Prostate gland (tissue), 2 donors: Measurements from ENCODE around the gene MOB4. TPM values are rescaled to one million over a fixed set of nuclear protein-coding genes. Genes with fewer than 3 reads are reported as not detected.

Experiments
- DNase-seq: peaks from one replicate; pipeline ENCODE4 v3.0.0-alpha.2; 2019; ENCODE audit warnings: low spot score
- H3K27ac ChIP-seq, 2 donors: fragments of 200-600 bp; sonication (generic); 2 replicates each; pipeline ENCODE4 v1.5.1; 2017 to 2019
- H3K27me3 ChIP-seq: fragments of 200-600 bp; sonication (generic); replicated peaks from 2 replicates; pipeline ENCODE4 v1.5.1; 2019; ENCODE audit not compliant: insufficient read depth
- H3K36me3 ChIP-seq, 2 donors: fragments of 200-600 bp; sonication (generic); 1 replicate in 1 of 2; 2 replicates in 1 of 2; pipeline versions ENCODE4 v1.5.1 to v1.8.1; 2017 to 2019
- H3K4me1 ChIP-seq: fragments of 200-600 bp; sonication (generic); replicated peaks from 2 replicates; pipeline ENCODE4 v1.5.1; 2019
- H3K4me3 ChIP-seq, 2 donors: fragments of 200-600 bp; sonication (generic); 2 replicates each; pipeline ENCODE4 v1.5.1; 2017 to 2019
- H3K9me3 ChIP-seq: fragments of 200-600 bp; sonication (generic); 2 replicates; pipeline ENCODE4 v1.5.1; 2017
- CTCF ChIP-seq, 4 experiments: fragments of 200-600 bp in 2 of 4; fragments of 450-650 bp in 2 of 4; sonication (generic) in 2 of 4; IDR thresholded peaks; 1 replicate in 3 of 4; 2 replicates in 1 of 4; pipeline ENCODE4 v1.5.1; 2016 to 2019; ENCODE audit warnings: antibody characterized with exemption in 4 of 4, mild to moderate bottlenecking in 2 of 4, moderate library complexity in 2 of 4
- POLR2A ChIP-seq: fragments of 450-650 bp; IDR thresholded peaks from one replicate; pipeline ENCODE4 v1.6.1; 2016; ENCODE audit warnings: antibody characterized with exemption, mild to moderate bottlenecking
- POLR2AphosphoS5 ChIP-seq: sonication (generic); formaldehyde crosslinking; IDR thresholded peaks from one replicate; pipeline ENCODE4 v1.6.1; 2017; ENCODE audit warnings: antibody characterized with exemption
- WGBS: methylation state at CpG from one replicate; pipeline ENCODE4 v1.1.5; 2018; 5-methylcytosine and 5-hydroxymethylcytosine counted together
- intact Hi-C: fragments of 100-400 bp; cut with DNase I; formaldehyde crosslinking; loops from one replicate; pipeline ENCODE4 v1.14.2; 2022
- total RNA-seq, 2 donors: library from RNA; depleted of rRNA; stranded (reverse); fragments of >200 nt; gene quantifications; one replicate each; pipeline ENCODE4 v1.1.0, GENCODE V29; 2016

MOB4 gene
- total RNA-seq, 2 donors from 2014 or later = 13.7 to 23.4 TPM

- Histone ChIP-seq H3K9me3 (no peaks in the 10 kb centered on the region), H3K27ac (peak overlapping the region; percentile 99 to 100), H3K4me3 (peak overlapping the region in 1 of 2 donors; percentile 93), H3K4me1 (no peaks in the 10 kb centered on the region), H3K36me3 (no peaks in the 10 kb centered on the region), H3K27me3 (no peaks in the 10 kb centered on the region)
- DNase-seq = peak; percentile 55
- WGBS = 38% methylated on average over 4 of the region's 4 CpGs
- TF ChIP-seq POLR2A = no peak
- TF ChIP-seq POLR2AphosphoS5 = peak; percentile 81
- intact Hi-C loops = loop anchor here (5.0 kb wide), 1 partner anchor 50 kb away; the partner anchor contains the start of gene COQ10B
Observed at GRCh38 chr2:197502201-197502600, 13.7 kb upstream of the MOB4 start.

GRCh38 chr2:197502685-197503084, 13.2 kb upstream of the MOB4 start:
- DNase-seq = no peak
- intact Hi-C loops = loop anchor here (5.0 kb wide), 1 partner anchor 50 kb away; the partner anchor contains the start of gene COQ10B
- Histone ChIP-seq H3K27me3 (no peaks in the 10 kb centered on the region), H3K4me3 (no peak overlapping the region), H3K27ac (peak overlapping the region; percentile 99 to 100), H3K36me3 (no peaks in the 10 kb centered on the region), H3K9me3 (no peaks in the 10 kb centered on the region), H3K4me1 (no peaks in the 10 kb centered on the region)
- 76% methylated on average over 4 of the region's 4 CpGs for WGBS
- no peak for TF ChIP-seq CTCF (IDR thresholded peaks at IDR 0.05)
- no peak for TF ChIP-seq POLR2A
- TF ChIP-seq POLR2AphosphoS5 = no peak

GRCh38 chr2:197504000-197504399, 11.9 kb upstream of the MOB4 start:
- DNase-seq = no peak
- Histone ChIP-seq H3K4me3 (no peak overlapping the region), H3K9me3 (no peaks in the 10 kb centered on the region), H3K27ac (no peak overlapping the region), H3K4me1 (no peaks in the 10 kb centered on the region), H3K27me3 (no peaks in the 10 kb centered on the region), H3K36me3 (no peaks in the 10 kb centered on the region)
- TF ChIP-seq CTCF (IDR thresholded peaks at IDR 0.05) = no peak
- TF ChIP-seq POLR2A = no peak
- no peak for TF ChIP-seq POLR2AphosphoS5
- WGBS = 95% methylated on average over 2 of the region's 2 CpGs
- intact Hi-C loops = loop anchor here (5.0 kb wide), 1 partner anchor 52 kb away; the partner anchor contains the start of gene COQ10B

- Histone ChIP-seq H3K9me3 (no peaks in the 10 kb centered on the region), H3K27me3 (no peaks in the 10 kb centered on the region), H3K4me3 (no peak overlapping the region), H3K4me1 (no peaks in the 10 kb centered on the region), H3K36me3 (no peaks in the 10 kb centered on the region), H3K27ac (no peak overlapping the region)
- DNase-seq = no peak
- TF ChIP-seq POLR2A (no peak), CTCF (IDR thresholded peaks at IDR 0.05) (no peak)
- intact Hi-C loops = loop anchor here (5.0 kb wide), 1 partner anchor 52 kb away; the partner anchor contains the start of gene COQ10B
- WGBS = 97% methylated on average over 6 of the region's 6 CpGs
Observed at GRCh38 chr2:197504512-197504911, 11.4 kb upstream of the MOB4 start.

GRCh38 chr2:197506658-197507057, 9.2 kb upstream of the MOB4 start:
- H3K9me3 ChIP-seq = no peaks in the 10 kb centered on the region
- H3K36me3 ChIP-seq = no peaks in the 10 kb centered on the region
- no peak overlapping the region for H3K4me3 ChIP-seq
- no peak for TF ChIP-seq POLR2A
- TF ChIP-seq POLR2AphosphoS5 = no peak
- TF ChIP-seq CTCF (IDR thresholded peaks at IDR 0.05) = no peak
- 91% methylated on average over 5 of the region's 5 CpGs for WGBS
- H3K4me1 ChIP-seq = no peaks in the 10 kb centered on the region
- H3K27ac ChIP-seq = no peak overlapping the region
- no peaks in the 10 kb centered on the region for H3K27me3 ChIP-seq
- intact Hi-C loops = no loop called here
- no peak for DNase-seq
